HK-2 (cell line): ENCODE results near the gene NR6A1.

ENCODE experiments used
- DNase-seq: peaks from one replicate; pipeline ENCODE4 v3.0.0-alpha.2; 2018; ENCODE audit not compliant: unreplicated experiment

The NR6A1 gene

DNA sequence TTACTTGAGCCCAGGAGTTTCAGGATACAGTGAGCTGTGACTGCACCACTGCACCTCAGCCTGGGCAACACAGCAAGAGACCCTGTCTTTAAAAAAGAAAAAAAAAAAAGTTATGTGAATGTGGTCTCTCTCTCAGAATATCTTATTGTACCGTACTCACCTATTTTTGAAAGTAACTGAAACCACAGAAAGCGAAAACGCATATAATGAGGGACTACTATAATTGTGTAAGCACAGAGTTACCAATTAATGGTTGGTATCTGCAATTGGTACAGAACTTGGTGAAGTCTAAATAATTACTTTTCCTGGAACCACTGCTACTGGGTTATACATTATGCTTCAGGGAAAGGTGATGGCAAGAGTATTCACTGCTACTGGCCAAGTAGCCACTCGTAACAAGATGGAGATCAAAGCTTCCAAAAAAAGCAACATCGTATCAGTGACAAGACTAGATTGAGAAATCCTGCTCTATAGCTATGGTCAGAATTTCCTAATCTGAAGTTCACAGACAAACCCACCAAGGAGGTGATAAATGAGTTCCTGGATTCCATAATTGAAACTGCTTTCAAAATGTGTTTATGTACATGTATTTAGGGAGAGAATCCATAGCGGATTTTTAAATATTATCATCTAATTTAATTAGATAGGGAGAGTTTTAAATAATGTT, 82.7 kb downstream of the NR6A1 start:
- no peak for DNase-seq

GRCh38 chr9:124686918-124687317, 84.2 kb downstream of the NR6A1 start:
- no peak for DNase-seq

DNA sequence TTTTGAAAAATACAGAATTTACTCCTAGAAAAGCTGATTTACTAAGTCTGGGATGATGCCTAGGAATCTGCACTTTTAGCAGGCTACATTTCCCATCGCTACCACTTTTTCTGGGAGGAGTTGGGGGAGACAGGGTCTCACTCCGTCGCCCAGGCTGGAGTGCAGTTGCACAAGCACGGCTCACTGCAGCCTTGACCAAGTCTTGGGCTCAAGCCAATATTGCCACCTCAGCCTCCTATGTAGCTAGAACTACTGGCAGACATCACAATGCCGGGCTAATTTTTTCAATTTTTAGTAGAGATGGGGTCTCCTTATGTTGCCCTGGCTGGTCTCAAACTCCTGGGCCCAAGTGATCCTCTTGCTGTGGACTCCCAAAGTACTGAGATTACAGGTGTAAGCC, 85.9 kb downstream of the NR6A1 start:
- DNase-seq, result no peak

GRCh38 chr9:124684169-124684568, 86.9 kb downstream of the NR6A1 start:
- no peak for DNase-seq

DNA sequence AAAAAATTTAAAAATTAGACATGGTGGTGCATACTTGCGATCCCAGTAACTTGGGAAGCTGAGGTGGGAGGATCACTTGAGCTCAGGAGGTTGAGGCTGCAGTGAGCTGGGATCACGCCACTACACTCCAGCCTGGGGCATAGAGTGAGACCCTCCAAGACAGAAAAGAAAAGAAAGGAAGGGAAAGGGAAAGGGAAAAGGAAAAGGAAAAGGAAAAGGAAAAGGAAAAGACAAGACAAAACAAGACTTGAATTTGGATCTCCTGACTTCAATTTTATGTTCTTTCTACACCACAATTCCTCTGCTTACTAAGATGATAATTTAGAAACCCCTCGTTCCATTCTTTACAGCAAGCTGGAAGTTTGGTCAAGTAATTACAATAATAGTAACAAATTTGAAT, 88.1 kb downstream of the NR6A1 start:
- no peak for DNase-seq

DNA sequence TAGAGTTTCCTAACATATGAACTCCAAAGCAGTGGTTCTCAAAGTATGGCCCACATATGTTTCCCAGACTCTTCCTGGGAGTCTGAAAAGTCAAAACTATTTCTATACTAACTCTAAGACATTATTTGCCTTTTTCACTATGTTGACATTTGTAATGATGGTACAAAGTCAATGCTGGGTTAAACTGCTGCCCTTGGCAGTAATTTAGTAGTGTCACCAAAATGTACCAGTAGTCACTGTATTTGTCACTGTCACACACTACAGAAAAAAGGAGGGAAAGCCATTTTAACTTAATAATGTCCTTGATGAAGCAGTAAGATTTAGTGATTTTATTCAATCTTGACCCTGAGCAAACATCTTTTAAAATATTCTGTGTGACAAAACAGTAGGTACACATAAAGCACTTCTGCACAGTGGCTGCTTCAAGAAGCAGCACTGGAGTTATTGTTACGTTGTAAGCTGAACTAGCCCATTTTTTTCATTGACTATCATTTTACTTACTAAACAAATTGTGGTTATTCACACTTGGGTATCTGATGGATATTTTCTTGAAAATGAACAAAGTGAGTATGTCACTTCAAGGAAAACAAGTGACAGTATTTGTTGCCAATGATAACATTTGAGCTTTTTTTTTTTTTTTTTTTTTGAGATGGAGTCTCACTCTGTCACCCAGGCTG, 90.3 kb downstream of the NR6A1 start:
- no peak for DNase-seq

GRCh38 chr9:124680049-124680448, 91.1 kb downstream of the NR6A1 start:
- DNase-seq, result no peak

DNA sequence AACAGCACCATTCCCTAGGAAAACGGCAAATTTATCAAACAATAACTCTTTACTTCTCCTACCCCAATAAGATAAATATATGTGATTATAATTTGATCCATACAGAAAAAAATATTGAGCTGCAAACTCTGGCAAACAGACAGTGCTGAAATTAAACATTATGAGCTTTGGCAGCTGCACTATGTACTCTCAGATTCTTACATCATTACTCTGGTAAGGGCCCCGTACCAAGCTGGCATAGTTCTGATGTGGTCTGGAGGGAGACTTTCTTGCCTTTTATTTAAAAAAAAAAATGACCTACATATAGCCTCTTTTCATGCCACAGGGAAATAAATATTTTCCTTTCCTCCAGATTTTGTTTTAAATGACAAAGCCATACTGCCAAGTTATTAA, 95.0 kb downstream of the NR6A1 start:
- DNase-seq, result no peak

DNA sequence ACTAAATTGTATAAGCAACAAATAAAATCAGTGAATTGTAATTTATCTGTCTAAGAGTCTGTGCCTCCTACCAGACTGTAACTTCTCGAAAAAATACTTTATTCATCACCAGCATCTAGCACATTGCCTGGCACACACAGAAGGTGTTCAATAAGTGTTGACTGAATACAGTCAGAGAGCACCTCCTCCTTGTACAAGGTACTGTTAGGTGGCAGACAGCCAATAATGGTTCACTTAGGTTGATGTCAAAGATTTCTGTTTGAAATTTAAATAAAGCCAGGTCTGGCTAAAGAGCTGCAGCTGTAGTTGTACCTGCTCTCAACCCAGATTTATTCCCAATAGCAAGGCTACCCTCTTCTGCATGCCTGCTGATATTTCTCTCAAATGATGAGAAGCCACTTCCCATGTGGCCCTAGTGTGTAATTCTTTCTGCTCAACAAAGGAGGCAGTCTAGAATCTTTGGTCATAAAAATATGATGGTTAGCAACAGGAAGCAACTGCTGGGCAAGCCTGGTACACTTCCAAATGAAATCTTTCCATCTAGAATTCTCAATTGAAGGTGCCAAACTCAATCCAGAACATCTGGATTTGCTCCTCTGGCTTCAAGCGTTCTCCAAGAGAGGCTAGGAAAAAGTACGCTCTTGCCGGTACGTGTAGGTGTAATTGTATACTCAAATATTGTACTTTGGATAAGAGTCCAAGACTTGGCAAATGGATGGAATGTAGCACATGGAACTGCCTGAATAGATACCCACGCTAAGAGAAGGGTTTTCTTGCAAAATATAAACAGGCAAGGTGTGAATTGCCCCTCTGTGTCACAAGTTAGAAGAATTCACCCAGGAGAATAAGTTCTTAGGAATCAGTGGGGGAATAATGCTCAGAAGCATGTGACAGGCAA, 95.6 kb downstream of the NR6A1 start:
- DNase-seq, result no peak

DNA sequence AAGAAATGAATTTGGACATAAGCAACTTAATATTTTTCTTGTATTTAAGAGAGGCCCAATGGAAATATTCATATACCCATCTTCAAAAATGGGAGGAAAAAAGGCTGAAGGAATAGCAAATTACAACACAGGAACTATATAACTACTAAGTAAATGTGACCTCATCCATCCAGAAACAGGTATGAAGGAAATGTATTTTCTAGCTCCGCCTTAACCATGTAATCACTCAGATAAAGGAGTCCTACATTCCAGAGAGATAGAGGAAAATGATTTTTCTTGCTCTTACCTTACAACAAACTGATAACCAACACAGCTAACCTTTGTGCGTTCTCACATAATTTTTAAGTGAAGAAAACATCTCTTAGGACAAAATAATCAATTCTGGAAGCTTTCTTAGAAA, 96.5 kb downstream of the NR6A1 start:
- DNase-seq, result no peak

DNA sequence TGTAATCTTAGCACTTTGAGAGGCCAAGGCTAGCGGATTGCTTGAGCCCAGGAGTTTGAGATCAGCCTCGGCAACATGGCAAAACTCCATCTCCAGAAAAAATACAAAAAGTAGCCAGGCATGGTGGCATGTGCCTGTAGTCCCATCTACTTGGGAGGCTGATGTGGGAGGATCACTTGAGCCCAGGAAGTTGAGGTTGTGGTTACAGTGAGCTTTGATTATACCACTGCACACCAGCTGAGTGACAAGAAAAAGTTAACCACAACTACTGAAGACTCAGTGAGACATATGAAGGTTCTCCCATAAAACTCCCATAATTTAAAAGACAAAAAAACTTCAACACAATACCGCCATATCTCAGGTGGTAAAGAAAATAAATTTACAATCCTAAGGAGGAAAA, 98.0 kb downstream of the NR6A1 start:
- no peak for DNase-seq

DNA sequence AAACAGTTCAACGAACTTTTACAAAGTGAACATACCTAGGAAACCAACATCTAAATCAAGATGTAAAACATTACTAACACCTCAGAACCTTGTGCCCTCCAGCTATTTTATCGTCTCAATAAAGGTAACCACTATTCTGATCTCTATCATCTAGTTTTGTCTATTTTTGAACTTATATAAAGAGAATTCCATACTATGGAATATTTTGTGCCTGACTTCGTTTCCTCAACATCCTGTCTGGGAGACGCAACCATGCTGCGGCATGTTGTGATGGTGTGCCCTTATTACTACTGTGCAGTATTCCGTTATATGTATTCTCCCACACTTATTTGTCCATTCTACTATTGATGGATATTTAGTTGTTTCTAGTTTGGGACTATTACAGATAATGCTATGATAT, 99.2 kb downstream of the NR6A1 start:
- DNase-seq, result no peak

GRCh38 chr9:124666642-124667041, 104.5 kb downstream of the NR6A1 start:
- no peak for DNase-seq

GRCh38 chr9:124665391-124666058, 105.6 kb downstream of the NR6A1 start:
- no peak for DNase-seq

DNA sequence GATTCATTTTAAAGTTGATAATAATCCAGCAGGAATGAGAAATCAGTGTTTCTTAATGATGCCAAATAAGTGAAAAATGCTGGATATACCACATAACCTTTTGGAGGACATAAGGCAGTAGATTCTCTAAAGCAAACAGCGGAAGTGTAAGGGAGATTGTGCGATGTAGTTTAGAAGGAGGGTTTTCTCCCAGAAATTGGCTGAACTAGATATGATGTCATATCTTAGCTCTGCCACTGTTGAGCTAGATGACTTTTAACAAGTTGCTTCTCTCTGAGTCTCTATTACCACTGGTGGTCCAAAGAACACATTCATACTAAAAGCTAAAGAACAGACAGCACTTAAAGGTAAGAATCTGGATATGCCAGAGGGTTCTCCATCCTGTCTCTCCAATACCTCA, 107.0 kb downstream of the NR6A1 start:
- no peak for DNase-seq

DNA sequence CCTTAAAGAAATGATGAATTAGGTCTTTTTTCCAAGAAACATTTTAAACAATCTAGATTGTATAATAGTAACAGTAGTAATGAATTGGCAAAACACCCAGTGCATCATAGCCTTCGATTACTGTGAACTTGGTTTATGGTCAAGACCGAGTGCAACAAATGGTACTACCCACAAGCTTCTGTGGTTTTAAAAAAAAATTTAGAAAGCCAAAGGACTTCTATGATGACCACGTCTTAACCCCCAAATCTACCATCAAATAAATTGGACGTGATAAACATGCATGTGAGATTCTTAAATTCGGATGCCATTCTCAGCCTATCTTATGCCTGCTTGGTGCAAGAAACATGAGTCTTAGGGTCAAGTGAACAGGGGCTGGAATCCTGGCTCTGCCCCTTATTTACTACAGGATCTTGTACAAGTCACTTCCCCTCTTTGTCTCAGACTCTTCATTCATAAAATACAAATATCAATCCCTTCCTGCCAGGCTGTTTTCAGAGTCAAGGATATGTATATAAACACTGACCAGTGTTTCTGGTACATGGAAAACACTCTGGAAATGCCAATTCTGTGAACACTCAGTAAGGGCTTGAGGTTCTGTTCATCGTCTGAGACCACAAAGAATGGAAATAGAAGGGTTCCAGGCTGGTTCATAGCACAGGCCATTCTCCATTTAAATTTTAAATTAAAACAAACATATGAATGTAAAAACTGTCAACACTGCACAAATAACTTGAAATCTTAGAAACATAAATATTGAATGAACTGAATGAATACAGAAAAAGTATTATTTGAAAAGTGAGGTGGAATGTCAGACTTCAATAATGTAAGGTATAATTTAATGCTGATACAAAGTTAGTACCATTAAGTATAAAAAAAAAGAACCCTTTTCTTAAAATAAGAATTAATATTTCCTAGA, 107.8 kb downstream of the NR6A1 start:
- no peak for DNase-seq

DNA sequence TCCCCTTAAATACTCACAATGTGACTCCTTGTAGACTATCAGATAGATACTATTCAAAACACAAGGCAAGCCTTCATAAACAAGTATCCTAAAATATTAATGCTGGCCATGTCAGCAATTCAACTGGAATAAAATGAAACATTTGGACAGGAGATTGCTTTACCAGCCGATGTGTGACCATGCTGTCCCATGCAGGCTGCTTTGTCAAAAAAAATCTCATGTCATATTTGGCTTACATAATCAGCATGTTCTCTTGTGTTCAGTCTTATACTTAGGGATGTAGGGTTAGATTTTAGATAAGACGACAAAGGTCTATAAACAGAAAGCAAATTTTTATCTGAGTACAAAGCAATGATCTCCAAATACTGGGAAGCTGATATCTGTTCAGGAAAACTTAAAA, 108.5 kb downstream of the NR6A1 start:
- DNase-seq, result no peak

- DNase-seq, result no peak
Measured at GRCh38 chr9:124661271-124661670, 109.8 kb downstream of the NR6A1 start.

DNA sequence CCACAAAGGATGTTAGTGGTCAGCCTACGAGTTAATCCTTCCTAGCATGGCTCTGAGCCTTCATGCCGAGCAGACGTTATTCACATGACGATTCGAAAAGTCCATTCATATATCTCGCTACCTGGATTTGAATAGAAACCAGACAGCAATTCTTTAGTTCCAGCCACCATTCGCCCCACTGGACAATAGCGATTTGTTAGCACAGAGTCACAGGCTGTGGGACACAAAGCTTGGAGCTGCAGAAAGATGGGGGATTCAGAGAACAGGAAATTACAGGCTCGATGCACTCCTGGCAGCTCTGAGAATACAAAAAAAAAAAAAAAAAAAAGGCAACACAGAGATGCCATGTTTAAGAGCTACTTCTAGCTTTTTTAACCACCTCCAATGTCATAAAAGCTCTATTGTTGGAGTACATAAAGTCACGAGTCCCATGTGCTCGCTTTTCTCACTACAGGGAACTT, 110.7 kb downstream of the NR6A1 start:
- peak; percentile 69 for DNase-seq

- peak; percentile 96 for DNase-seq
Measured at GRCh38 chr9:124659099-124659659, 111.9 kb downstream of the NR6A1 start.
